CD4-positive, alpha-beta T cell (primary cell): ENCODE measurements around the gene DAD1. TPM values are rescaled to one million over a fixed set of nuclear protein-coding genes. Genes with fewer than 3 reads are reported as not detected.
"Not testable (repeated sequence)": the region's sequence is repeated elsewhere in the genome, so short reads cannot be mapped to it uniquely, and the experiment has no call there.

Experiments used
- ATAC-seq: fragments of 200-7000 bp; cut with Tn5 transposase; one replicate; pipeline ENCODE4 v1.10.0; 2022; ENCODE audit warnings: mild to moderate bottlenecking; ENCODE audit not compliant: poor library complexity
- CTCF ChIA-PET: fragments of 350-600 bp; sonication (Branson Sonifier 250); formaldehyde crosslinking; loops from one replicate; lab custom pipeline; 2021; ENCODE audit warnings: antibody characterized with exemption, inconsistent platforms; lab: Charles Lee
- POLR2A ChIA-PET: fragments of 350-600 bp; sonication (Branson Sonifier 250); formaldehyde crosslinking; loops from one replicate; lab custom pipeline; 2021; ENCODE audit warnings: antibody characterized with exemption, inconsistent platforms; lab: Charles Lee
- DNase-seq, 14 experiments: peaks; one replicate each; pipeline ENCODE4 v3.0.0-alpha.2; 2013 to 2020; ENCODE audit warnings: mixed read lengths in 2 of 14
- H3K27ac ChIP-seq, 2 donors: one replicate each; pipeline versions ENCODE4 v1.5.1 to v1.7.0; 2013; ENCODE audit warnings: low read length in 2 of 2, low read depth in 1 of 2, mild to moderate bottlenecking in 1 of 2
- H3K27me3 ChIP-seq, 2 experiments: 1 replicate in 1 of 2; 2 replicates in 1 of 2; pipeline versions ENCODE4 v1.6.1 to v1.7.0; 2013; ENCODE audit warnings: low read length in 2 of 2, control low read depth in 1 of 2, mild to moderate bottlenecking in 1 of 2, moderate library complexity in 1 of 2; ENCODE audit not compliant: insufficient read depth in 2 of 2, control insufficient read depth in 1 of 2
- H3K36me3 ChIP-seq: one replicate; pipeline ENCODE4 v1.6.1; 2013; ENCODE audit warnings: low read length, control low read depth; ENCODE audit not compliant: insufficient read depth
- H3K4me1 ChIP-seq: one replicate; pipeline ENCODE4 v1.6.1; 2013; ENCODE audit warnings: low read length, control low read depth; ENCODE audit not compliant: insufficient read depth
- H3K4me3 ChIP-seq: one replicate; pipeline ENCODE4 v1.5.1; 2013; ENCODE audit warnings: mild to moderate bottlenecking, low read length, moderate library complexity
- H3K9me3 ChIP-seq, 2 experiments: 1 replicate in 1 of 2; 2 replicates in 1 of 2; pipeline versions ENCODE4 v1.6.1 to v1.7.0; 2013; ENCODE audit warnings: low read length in 2 of 2, mild to moderate bottlenecking in 2 of 2, control low read depth in 1 of 2, moderate library complexity in 1 of 2; ENCODE audit not compliant: control insufficient read depth in 1 of 2, insufficient read depth in 1 of 2
- H3K27ac Mint-ChIP-seq: one replicate; pipeline ENCODE4 v1.8.0; 2020; ENCODE audit warnings: mixed read lengths
- H3K27me3 Mint-ChIP-seq: one replicate; pipeline ENCODE4 v1.8.0; 2021; ENCODE audit warnings: mixed read lengths
- H3K36me3 Mint-ChIP-seq: one replicate; pipeline ENCODE4 v1.8.0; 2021; ENCODE audit warnings: low read depth, mixed read lengths
- H3K4me1 Mint-ChIP-seq: one replicate; pipeline ENCODE4 v1.8.0; 2021; ENCODE audit warnings: low read depth, mixed read lengths
- H3K4me3 Mint-ChIP-seq: one replicate; pipeline ENCODE4 v1.8.0; 2020; ENCODE audit warnings: mild to moderate bottlenecking, mixed read lengths
- H3K9me3 Mint-ChIP-seq: one replicate; pipeline ENCODE4 v1.8.0; 2020; ENCODE audit warnings: mixed read lengths
- intact Hi-C, 2 experiments: fragments of 100-400 bp; cut with DNase I in 1 of 2; cut with micrococcal nuclease in 1 of 2; formaldehyde crosslinking; loops; one replicate each; pipeline versions ENCODE4 v1.15.1 to v1.9.0; 2023 to 2025; cut with DNase I, micrococcal nuclease
- total RNA-seq, 174 experiments: library from RNA in 2 of 174; stranded (reverse) in 2 of 174; gene quantifications; one replicate each; pipeline ENCODE4 v1.2.3 and lab custom pipeline; 2021 to 2026
- TF ChIP-seq, protein P1 (sequence below): fragments of 200-600 bp; IDR thresholded peaks from one replicate; pipeline ENCODE4 v1.8.0; 2022; ENCODE audit warnings: antibody characterized with exemption, mild to moderate bottlenecking

The DAD1 gene
- total RNA-seq, 2 experiments from 2014 or later = 41.8 to 44.1 TPM

DNA sequence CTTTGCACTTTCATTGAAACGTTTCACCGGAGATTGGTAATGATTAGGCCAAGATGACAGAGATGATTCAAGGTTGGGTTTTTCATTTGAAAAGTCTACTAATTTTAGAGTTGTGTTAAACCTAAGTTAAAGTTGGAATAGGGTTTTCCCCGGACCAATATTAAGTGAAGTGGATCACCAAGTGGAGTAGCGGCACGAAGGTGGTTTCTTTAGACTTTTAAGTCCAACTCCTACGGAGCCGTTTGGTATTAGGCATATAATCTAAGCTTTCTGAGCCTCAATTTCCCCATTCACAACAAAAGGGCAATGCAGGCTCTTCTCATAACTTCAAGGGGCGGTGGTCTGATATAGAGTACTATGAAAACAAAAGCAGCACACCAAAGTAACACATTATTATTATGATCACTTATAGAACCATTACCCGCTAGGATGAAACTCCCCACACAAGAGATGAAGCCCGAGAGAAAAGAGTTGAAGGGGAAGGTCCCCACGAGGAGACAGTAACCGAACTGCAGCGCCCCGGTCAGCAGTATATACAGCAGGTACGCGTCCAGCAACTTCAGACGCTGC, 413 bp downstream of the DAD1 start:
- TF ChIP-seq, protein P1, sequence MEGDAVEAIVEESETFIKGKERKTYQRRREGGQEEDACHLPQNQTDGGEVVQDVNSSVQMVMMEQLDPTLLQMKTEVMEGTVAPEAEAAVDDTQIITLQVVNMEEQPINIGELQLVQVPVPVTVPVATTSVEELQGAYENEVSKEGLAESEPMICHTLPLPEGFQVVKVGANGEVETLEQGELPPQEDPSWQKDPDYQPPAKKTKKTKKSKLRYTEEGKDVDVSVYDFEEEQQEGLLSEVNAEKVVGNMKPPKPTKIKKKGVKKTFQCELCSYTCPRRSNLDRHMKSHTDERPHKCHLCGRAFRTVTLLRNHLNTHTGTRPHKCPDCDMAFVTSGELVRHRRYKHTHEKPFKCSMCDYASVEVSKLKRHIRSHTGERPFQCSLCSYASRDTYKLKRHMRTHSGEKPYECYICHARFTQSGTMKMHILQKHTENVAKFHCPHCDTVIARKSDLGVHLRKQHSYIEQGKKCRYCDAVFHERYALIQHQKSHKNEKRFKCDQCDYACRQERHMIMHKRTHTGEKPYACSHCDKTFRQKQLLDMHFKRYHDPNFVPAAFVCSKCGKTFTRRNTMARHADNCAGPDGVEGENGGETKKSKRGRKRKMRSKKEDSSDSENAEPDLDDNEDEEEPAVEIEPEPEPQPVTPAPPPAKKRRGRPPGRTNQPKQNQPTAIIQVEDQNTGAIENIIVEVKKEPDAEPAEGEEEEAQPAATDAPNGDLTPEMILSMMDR = no peak
- no peaks in the 10 kb centered on the region for H3K9me3 ChIP-seq
- peaks cover 67% of the 10 kb centered on the region for H3K4me1 Mint-ChIP-seq
- peak overlapping the region; percentile 98 for H3K27ac Mint-ChIP-seq
- H3K36me3 Mint-ChIP-seq = peaks cover 51% of the 10 kb centered on the region
- ATAC-seq (no peak), DNase-seq (peak in 3 of 14 experiments; percentile 30 to 70 (median 66))
- ChIA-PET POLR2A (interaction anchor here (0.6 to 7.3 kb wide), 37 partner anchors 9 to 865 kb away, joined by 3 to 137 read pairs (median 5); partner anchors contain the start of genes ABHD4, ACIN1, C14orf119 and HAUS4), CTCF (interaction anchor here (0.7 to 6.7 kb wide), 13 partner anchors 11 to 675 kb away, joined by 3 to 87 read pairs (median 5); partner anchors contain the start of genes ABHD4 and OXA1L)
- no peaks in the 10 kb centered on the region for H3K36me3 ChIP-seq
- no peaks in the 10 kb centered on the region for H3K27me3 Mint-ChIP-seq
- peaks cover 44% of the 10 kb centered on the region for H3K4me1 ChIP-seq
- no peaks in the 10 kb centered on the region for H3K27me3 ChIP-seq
- intact Hi-C loops = loop anchor here (1.0 to 10.0 kb wide), 9 partner anchors 18 to 714 kb away; partner anchors contain the start of genes OXA1L (in 2 of the 2), HOMEZ (in 1 of the 2) and PPP1R3E (in 1 of the 2)
- H3K4me3 Mint-ChIP-seq = peak overlapping the region; percentile 96
- H3K27ac ChIP-seq = peak overlapping the region; percentile 92 to 96
- peak overlapping the region; percentile 82 for H3K4me3 ChIP-seq
- no peaks in the 10 kb centered on the region for H3K9me3 Mint-ChIP-seq

DNA sequence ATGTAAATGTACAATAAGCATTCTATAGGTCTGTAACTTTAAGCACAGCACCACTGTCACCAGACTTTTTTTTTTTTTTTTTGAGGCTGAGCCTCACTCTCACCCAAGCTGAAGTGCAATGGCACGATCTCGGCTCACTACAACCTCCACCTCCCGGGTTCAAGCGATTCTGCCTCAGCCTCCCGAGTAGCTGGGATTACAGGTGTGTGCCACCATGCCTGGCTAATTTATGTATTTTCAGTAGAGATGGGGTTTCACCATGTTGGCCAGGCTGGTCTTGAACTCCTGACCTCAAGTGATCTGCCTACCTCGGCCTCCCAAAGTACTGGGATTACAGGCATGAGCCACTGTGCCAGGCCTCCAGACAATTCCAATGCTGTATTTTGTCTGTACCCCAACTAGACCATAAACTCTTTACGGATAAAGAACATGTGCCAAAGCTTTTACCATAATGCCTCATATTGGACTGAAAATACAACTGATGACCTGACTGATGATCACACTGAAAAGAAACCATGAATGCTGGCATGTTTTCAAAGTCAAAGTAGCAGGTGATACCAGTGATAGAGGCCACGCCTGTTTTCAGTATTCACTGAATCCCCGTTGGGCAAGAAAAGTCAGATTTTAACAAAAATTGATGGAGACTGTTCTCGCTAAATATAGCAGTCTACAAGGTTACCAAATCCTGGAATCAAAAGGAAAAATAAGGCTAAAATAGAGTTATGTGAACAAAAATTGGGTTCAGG, 1.2 kb downstream of the DAD1 start:
- peaks cover 46% of the 10 kb centered on the region for H3K4me1 ChIP-seq
- H3K27ac Mint-ChIP-seq = peak overlapping the region; percentile 98
- H3K9me3 Mint-ChIP-seq, H3K27me3 Mint-ChIP-seq, H3K36me3 ChIP-seq, H3K27me3 ChIP-seq, ATAC-seq, H3K9me3 ChIP-seq: not testable (repeated sequence)
- DNase-seq = peak in 3 of 14 experiments; percentile 57 to 60 (median 60)
- H3K4me3 ChIP-seq = peak overlapping the region; percentile 82
- intact Hi-C loops = loop anchor here (2.0 to 10.0 kb wide), 9 partner anchors 17 to 714 kb away; partner anchors contain the start of genes HOMEZ (in 1 of the 2), OXA1L (in 1 of the 2) and PPP1R3E (in 1 of the 2)
- H3K4me3 Mint-ChIP-seq = peak overlapping the region; percentile 96
- ChIA-PET CTCF (interaction anchor here (0.9 to 6.7 kb wide), 8 partner anchors 9 to 178 kb away, joined by 3 to 87 read pairs (median 4); partner anchors contain the start of genes ABHD4 and OXA1L), POLR2A (interaction anchor here (0.6 to 7.3 kb wide), 16 partner anchors 12 to 674 kb away, joined by 3 to 137 read pairs (median 6); partner anchors contain the start of genes ABHD4, LRP10 and OXA1L)
- H3K36me3 Mint-ChIP-seq = peaks cover 56% of the 10 kb centered on the region
- H3K4me1 Mint-ChIP-seq = peaks cover 74% of the 10 kb centered on the region
- peak overlapping the region; percentile 92 to 96 for H3K27ac ChIP-seq

DNA sequence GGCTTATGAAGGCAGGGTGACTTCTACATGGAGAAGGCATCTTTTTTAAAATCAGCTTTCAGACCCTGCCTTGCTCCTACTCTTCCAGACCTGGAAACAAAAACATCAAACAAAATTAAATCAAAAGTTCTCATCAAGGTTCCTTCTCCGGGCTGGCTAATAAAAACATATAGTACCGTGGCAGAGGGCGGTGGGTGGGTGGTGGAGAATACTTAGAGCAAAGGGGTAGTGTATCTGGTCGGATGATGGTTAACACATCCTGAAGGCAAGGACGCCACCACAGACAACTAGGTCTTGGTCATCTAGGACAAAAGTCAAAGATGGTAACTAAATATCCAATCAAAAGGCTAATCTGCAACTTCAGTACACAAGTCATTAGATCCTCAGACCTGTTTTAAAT, 1.8 kb downstream of the DAD1 start:
- no peaks in the 10 kb centered on the region for H3K9me3 ChIP-seq
- H3K27ac ChIP-seq = peak overlapping the region; percentile 92 to 96
- peaks cover 56% of the 10 kb centered on the region for H3K36me3 Mint-ChIP-seq
- H3K27me3 Mint-ChIP-seq = no peaks in the 10 kb centered on the region
- POLR2A ChIA-PET = interaction anchor here (1.2 to 7.3 kb wide), 4 partner anchors 16 to 179 kb away, joined by 3 to 137 read pairs (median 63); partner anchors contain the start of gene OXA1L
- H3K9me3 Mint-ChIP-seq = no peaks in the 10 kb centered on the region
- DNase-seq (no peak), ATAC-seq (no peak)
- TF ChIP-seq, protein P1 = no peak
- CTCF ChIA-PET = interaction anchor here (1.1 to 6.7 kb wide), 5 partner anchors 9 to 30 kb away, joined by 3 to 87 read pairs (median 12); no protein-coding TSS in a partner anchor
- peak overlapping the region; percentile 98 for H3K27ac Mint-ChIP-seq
- H3K27me3 ChIP-seq = no peaks in the 10 kb centered on the region
- H3K4me3 Mint-ChIP-seq = peak overlapping the region; percentile 96
- peaks cover 52% of the 10 kb centered on the region for H3K4me1 ChIP-seq
- peak overlapping the region; percentile 82 for H3K4me3 ChIP-seq
- peaks cover 80% of the 10 kb centered on the region for H3K4me1 Mint-ChIP-seq
- intact Hi-C loops = loop anchor here (2.0 to 10.0 kb wide), 7 partner anchors 16 to 715 kb away; partner anchors contain the start of genes HOMEZ (in 1 of the 2), OXA1L (in 1 of the 2) and PPP1R3E (in 1 of the 2)
- H3K36me3 ChIP-seq = no peaks in the 10 kb centered on the region
